Stimulated activated memory B cell treated with anti-CD40 and anti-IgM and Interleukin-4, amounts not matched to agents 10 μg/mL and 1 μg/mL and 100 μg/mL, for 72 hours (primary cell): ENCODE results near the gene MBD3L2B.
"Not testable (repeated sequence)": the region's sequence is repeated elsewhere in the genome, so short reads cannot be mapped to it uniquely, and the experiment has no call there.

Experiments used
- ATAC-seq: fragments of 150-1000 bp; cut with Tn5 transposase; 2 replicates; pipeline ENCODE4 v1.10.0; 2021
- H3K27ac Mint-ChIP-seq: one replicate; pipeline ENCODE4 v1.8.0; 2022; ENCODE audit warnings: mild to moderate bottlenecking, mixed read lengths
- H3K27me3 Mint-ChIP-seq: one replicate; pipeline ENCODE4 v1.8.0; 2022; ENCODE audit warnings: mixed read lengths
- H3K36me3 Mint-ChIP-seq: one replicate; pipeline ENCODE4 v1.8.0; 2022; ENCODE audit warnings: mixed read lengths
- H3K4me1 Mint-ChIP-seq: one replicate; pipeline ENCODE4 v1.8.0; 2022; ENCODE audit warnings: mixed read lengths
- H3K4me3 Mint-ChIP-seq: one replicate; pipeline ENCODE4 v1.8.0; 2022; ENCODE audit warnings: mild to moderate bottlenecking, moderate library complexity, mixed read lengths
- H3K9me3 Mint-ChIP-seq: one replicate; pipeline ENCODE4 v1.8.0; 2022; ENCODE audit warnings: mixed read lengths

The MBD3L2B gene

GRCh38 chr19:7049021-7049420 is 27.8 kb upstream of the MBD3L2B start, which contains the start of gene MBD3L2:
Gene MBD3L2 (plus strand): TSS chr19:7049321. CDS start chr19:7049374, 53 bp downstream.
- not testable (repeated sequence) for H3K36me3 Mint-ChIP-seq, H3K4me3 Mint-ChIP-seq, H3K4me1 Mint-ChIP-seq, H3K27me3 Mint-ChIP-seq, ATAC-seq, H3K27ac Mint-ChIP-seq, H3K9me3 Mint-ChIP-seq

- H3K4me1 Mint-ChIP-seq, H3K36me3 Mint-ChIP-seq, ATAC-seq, H3K27me3 Mint-ChIP-seq, H3K4me3 Mint-ChIP-seq, H3K9me3 Mint-ChIP-seq, H3K27ac Mint-ChIP-seq: not testable (repeated sequence)
These were observed 20.3 kb upstream of the MBD3L2B start for GRCh38 chr19:7041563-7041962.

GRCh38 chr19:7040079-7040478 is 18.8 kb upstream of the MBD3L2B start, which contains the start of gene MBD3L4:
Gene MBD3L4 (minus strand): TSS chr19:7040179. CDS start chr19:7040144, 35 bp downstream.
- H3K27me3 Mint-ChIP-seq, H3K9me3 Mint-ChIP-seq, H3K36me3 Mint-ChIP-seq, ATAC-seq, H3K27ac Mint-ChIP-seq, H3K4me1 Mint-ChIP-seq, H3K4me3 Mint-ChIP-seq: not testable (repeated sequence)

GRCh38 chr19:7030278-7030677 is 9.0 kb upstream of the MBD3L2B start, which contains the start of gene MBD3L5:
Gene MBD3L5 (plus strand): TSS chr19:7030578. CDS start chr19:7030612, 34 bp downstream.
- H3K4me3 Mint-ChIP-seq, H3K9me3 Mint-ChIP-seq: not testable (repeated sequence)

GRCh38 chr19:7028790-7029189 is 7.6 kb upstream of the MBD3L2B start:
- not testable (repeated sequence) for H3K27me3 Mint-ChIP-seq, H3K9me3 Mint-ChIP-seq, H3K36me3 Mint-ChIP-seq, H3K4me3 Mint-ChIP-seq, H3K27ac Mint-ChIP-seq, H3K4me1 Mint-ChIP-seq, ATAC-seq

More at GRCh38 chr19:7030278-7030677, 9.0 kb upstream of the MBD3L2B start, which contains the start of gene MBD3L5:
- ATAC-seq, H3K27me3 Mint-ChIP-seq, H3K27ac Mint-ChIP-seq, H3K4me1 Mint-ChIP-seq, H3K36me3 Mint-ChIP-seq: not testable (repeated sequence)

- Mint-ChIP-seq H3K36me3 (no peaks in the 10 kb centered on the region), H3K9me3 (no peaks in the 10 kb centered on the region), H3K4me3 (no peak overlapping the region), H3K4me1 (no peaks in the 10 kb centered on the region), H3K27me3 (peaks cover 7% of the 10 kb centered on the region), H3K27ac (no peak overlapping the region)
- no peak for ATAC-seq
These were observed 2.4 kb downstream of the MBD3L2B start for GRCh38 chr19:7018828-7019227.

- Mint-ChIP-seq H3K27ac (no peak overlapping the region), H3K27me3 (peaks cover 7% of the 10 kb centered on the region), H3K4me1 (peaks cover 11% of the 10 kb centered on the region), H3K36me3 (no peaks in the 10 kb centered on the region), H3K4me3 (no peak overlapping the region), H3K9me3 (no peaks in the 10 kb centered on the region)
- no peak for ATAC-seq
These were observed 7.6 kb downstream of the MBD3L2B start for GRCh38 chr19:7013678-7014077.

GRCh38 chr19:7010722-7011593 is 10.3 kb downstream of the MBD3L2B start:
- H3K4me1 Mint-ChIP-seq: peaks cover 18% of the 10 kb centered on the region
- H3K36me3 Mint-ChIP-seq: no peaks in the 10 kb centered on the region
- peak overlapping the region; percentile 19 for H3K27ac Mint-ChIP-seq
- peaks cover 13% of the 10 kb centered on the region for H3K27me3 Mint-ChIP-seq
- peak; percentile 59 for ATAC-seq
- no peak overlapping the region for H3K4me3 Mint-ChIP-seq
- peaks cover 6% of the 10 kb centered on the region for H3K9me3 Mint-ChIP-seq

- H3K4me1 Mint-ChIP-seq: peaks cover 18% of the 10 kb centered on the region
- H3K4me3 Mint-ChIP-seq: no peak overlapping the region
- no peak overlapping the region for H3K27ac Mint-ChIP-seq
- ATAC-seq: no peak
- H3K27me3 Mint-ChIP-seq: peaks cover 7% of the 10 kb centered on the region
- no peaks in the 10 kb centered on the region for H3K36me3 Mint-ChIP-seq
- peaks cover 6% of the 10 kb centered on the region for H3K9me3 Mint-ChIP-seq
These were observed 13.4 kb downstream of the MBD3L2B start for GRCh38 chr19:7007859-7008258.

- no peak overlapping the region for H3K4me3 Mint-ChIP-seq
- no peak overlapping the region for H3K27ac Mint-ChIP-seq
- peaks cover 18% of the 10 kb centered on the region for H3K4me1 Mint-ChIP-seq
- H3K27me3 Mint-ChIP-seq: peaks cover 16% of the 10 kb centered on the region
- peaks cover 6% of the 10 kb centered on the region for H3K9me3 Mint-ChIP-seq
- ATAC-seq: no peak
- H3K36me3 Mint-ChIP-seq: no peaks in the 10 kb centered on the region
These were observed 15.0 kb downstream of the MBD3L2B start for GRCh38 chr19:7006135-7006704.

- H3K27me3 Mint-ChIP-seq: peaks cover 27% of the 10 kb centered on the region
- H3K9me3 Mint-ChIP-seq: peaks cover 6% of the 10 kb centered on the region
- no peak overlapping the region for H3K4me3 Mint-ChIP-seq
- ATAC-seq: no peak
- no peaks in the 10 kb centered on the region for H3K36me3 Mint-ChIP-seq
- H3K4me1 Mint-ChIP-seq: peaks cover 13% of the 10 kb centered on the region
- no peak overlapping the region for H3K27ac Mint-ChIP-seq
These were observed 16.8 kb downstream of the MBD3L2B start for GRCh38 chr19:7004313-7004931.

- Mint-ChIP-seq H3K4me1 (peaks cover 8% of the 10 kb centered on the region), H3K36me3 (no peaks in the 10 kb centered on the region), H3K27ac (no peak overlapping the region)
These were observed 20.4 kb downstream of the MBD3L2B start for GRCh38 chr19:7000816-7001215.

GRCh38 chr19:7000333-7000732 is 20.9 kb downstream of the MBD3L2B start:
- no peak overlapping the region for H3K4me3 Mint-ChIP-seq
- H3K27ac Mint-ChIP-seq: no peak overlapping the region
- ATAC-seq: no peak
- peaks cover 20% of the 10 kb centered on the region for H3K27me3 Mint-ChIP-seq
- H3K9me3 Mint-ChIP-seq: peaks cover 2% of the 10 kb centered on the region
- H3K36me3 Mint-ChIP-seq: no peaks in the 10 kb centered on the region
- peaks cover 8% of the 10 kb centered on the region for H3K4me1 Mint-ChIP-seq

More at GRCh38 chr19:7000816-7001215, 20.4 kb downstream of the MBD3L2B start:
- Mint-ChIP-seq H3K27me3 (peaks cover 20% of the 10 kb centered on the region), H3K9me3 (no peaks in the 10 kb centered on the region), H3K4me3 (no peak overlapping the region)
- no peak for ATAC-seq

- H3K36me3 Mint-ChIP-seq: no peaks in the 10 kb centered on the region
- H3K27ac Mint-ChIP-seq: no peak overlapping the region
- H3K27me3 Mint-ChIP-seq: peaks cover 20% of the 10 kb centered on the region
- H3K4me1 Mint-ChIP-seq: peaks cover 8% of the 10 kb centered on the region
- H3K4me3 Mint-ChIP-seq: no peak overlapping the region
- peaks cover 6% of the 10 kb centered on the region for H3K9me3 Mint-ChIP-seq
- no peak for ATAC-seq
These were observed 21.3 kb downstream of the MBD3L2B start for GRCh38 chr19:6999933-7000332.

GRCh38 chr19:6997679-6998445 is 23.4 kb downstream of the MBD3L2B start:
- peaks cover 8% of the 10 kb centered on the region for H3K9me3 Mint-ChIP-seq
- no peak overlapping the region for H3K27ac Mint-ChIP-seq
- no peak overlapping the region for H3K4me3 Mint-ChIP-seq
- H3K36me3 Mint-ChIP-seq: no peaks in the 10 kb centered on the region
- peak; percentile 68 for ATAC-seq
- H3K4me1 Mint-ChIP-seq: peaks cover 8% of the 10 kb centered on the region
- peaks cover 20% of the 10 kb centered on the region for H3K27me3 Mint-ChIP-seq
